GM12801 (cell line): Measurements from ENCODE around the gene PTPRD.

ENCODE experiments used
- TF ChIP-seq, protein P1 (sequence below): IDR thresholded peaks from one replicate; pipeline ENCODE4 v1.5.1; 2011; ENCODE audit warnings: control low read depth; ENCODE audit not compliant: insufficient read length; ENCODE audit errors: extremely low read depth

PTPRD gene

GRCh38 chr9:9603345-9603744 is 1009.5 kb downstream of the PTPRD start:
- TF ChIP-seq, protein P1, sequence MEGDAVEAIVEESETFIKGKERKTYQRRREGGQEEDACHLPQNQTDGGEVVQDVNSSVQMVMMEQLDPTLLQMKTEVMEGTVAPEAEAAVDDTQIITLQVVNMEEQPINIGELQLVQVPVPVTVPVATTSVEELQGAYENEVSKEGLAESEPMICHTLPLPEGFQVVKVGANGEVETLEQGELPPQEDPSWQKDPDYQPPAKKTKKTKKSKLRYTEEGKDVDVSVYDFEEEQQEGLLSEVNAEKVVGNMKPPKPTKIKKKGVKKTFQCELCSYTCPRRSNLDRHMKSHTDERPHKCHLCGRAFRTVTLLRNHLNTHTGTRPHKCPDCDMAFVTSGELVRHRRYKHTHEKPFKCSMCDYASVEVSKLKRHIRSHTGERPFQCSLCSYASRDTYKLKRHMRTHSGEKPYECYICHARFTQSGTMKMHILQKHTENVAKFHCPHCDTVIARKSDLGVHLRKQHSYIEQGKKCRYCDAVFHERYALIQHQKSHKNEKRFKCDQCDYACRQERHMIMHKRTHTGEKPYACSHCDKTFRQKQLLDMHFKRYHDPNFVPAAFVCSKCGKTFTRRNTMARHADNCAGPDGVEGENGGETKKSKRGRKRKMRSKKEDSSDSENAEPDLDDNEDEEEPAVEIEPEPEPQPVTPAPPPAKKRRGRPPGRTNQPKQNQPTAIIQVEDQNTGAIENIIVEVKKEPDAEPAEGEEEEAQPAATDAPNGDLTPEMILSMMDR, result no peak

- TF ChIP-seq, protein P1, result no peak
Observed at GRCh38 chr9:9598723-9599122, 1014.1 kb downstream of the PTPRD start.

DNA sequence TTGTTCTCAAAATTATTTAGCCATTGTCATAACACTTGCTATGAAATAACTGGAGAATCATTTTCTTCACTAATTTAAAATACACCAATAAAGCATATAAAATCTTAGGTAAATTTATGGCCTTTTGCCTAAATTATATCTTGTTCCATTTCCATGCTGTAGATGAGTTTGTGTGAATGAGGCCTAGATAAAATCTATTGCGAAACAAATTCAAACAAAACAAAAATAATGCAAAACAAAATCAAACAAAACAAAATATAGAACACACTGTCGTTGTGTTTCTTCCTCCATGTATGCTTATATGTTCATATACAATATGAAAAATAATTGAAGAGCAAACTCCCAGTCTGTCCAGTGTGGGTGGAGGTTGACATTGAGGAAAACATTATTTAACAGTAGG is 1020.7 kb downstream of the PTPRD start:
- TF ChIP-seq, protein P1, result no peak

- TF ChIP-seq, protein P1, result no peak
Observed at GRCh38 chr9:9585920-9586319, 1026.9 kb downstream of the PTPRD start.

GRCh38 chr9:9574080-9574479 is 1038.7 kb downstream of the PTPRD start:
- TF ChIP-seq, protein P1, result no peak

- TF ChIP-seq, protein P1, result no peak
Observed at GRCh38 chr9:9565700-9566099, 1047.1 kb downstream of the PTPRD start.

DNA sequence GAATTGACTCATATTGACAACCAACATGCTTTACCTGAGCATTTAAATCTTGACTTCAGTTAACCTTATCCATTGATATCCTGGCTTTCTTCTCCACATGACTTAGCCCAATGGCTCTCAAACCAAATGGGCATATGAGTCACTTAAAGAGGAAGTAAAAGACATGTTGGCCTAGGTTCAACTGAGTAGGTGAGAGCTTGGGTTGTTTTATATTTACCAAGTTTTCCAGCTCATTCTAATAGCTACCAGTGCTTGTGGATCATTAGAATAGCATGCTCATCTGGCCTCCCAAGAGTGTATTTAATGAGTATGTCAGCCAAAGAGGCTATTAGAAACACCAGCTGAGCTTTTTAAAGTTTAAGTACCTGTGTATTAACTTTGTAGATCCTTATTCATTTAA is 1049.0 kb downstream of the PTPRD start:
- TF ChIP-seq, protein P1, result no peak
